HepG2 (cell line): ENCODE results near the gene UNC13D. TPM values are rescaled to one million over a fixed set of nuclear protein-coding genes. Genes with fewer than 3 reads are reported as not detected.
A peak's percentile ranks its signal among the peaks of the same experiment; 100 is the strongest.

Experiments used
- ARNT2 ChIP-seq: sonication (generic); formaldehyde crosslinking; IDR thresholded peaks from 2 replicates; pipeline ENCODE4 v1.8.0; 2022; ENCODE audit warnings: mild to moderate bottlenecking, low read depth, missing genetic modification reagents, moderate library complexity
- CCAR2 ChIP-seq: fragments of 200-400 bp; formaldehyde crosslinking; optimal IDR thresholded peaks from 2 replicates; pipeline ENCODE3; 2018; ENCODE audit warnings: low read depth, mild to moderate bottlenecking, low read length, moderate library complexity
- HNRNPK ChIP-seq: fragments of 200-400 bp; formaldehyde crosslinking; IDR thresholded peaks from 2 replicates; pipeline ENCODE4 v1.6.1; 2018; ENCODE audit warnings: low read length, low read depth, moderate library complexity, mild to moderate bottlenecking; ENCODE audit not compliant: poor library complexity, severe bottlenecking
- KDM5A ChIP-seq: fragments of 200-600 bp; sonication (generic); IDR thresholded peaks from 2 replicates; pipeline ENCODE4 v1.7.0; 2018; ENCODE audit warnings: antibody characterized with exemption, mild to moderate bottlenecking, low read length, borderline replicate concordance
- MEIS1 ChIP-seq: sonication (generic); formaldehyde crosslinking; IDR thresholded peaks from 2 replicates; pipeline ENCODE4 v1.9.0; 2021; ENCODE audit warnings: mild to moderate bottlenecking, missing genetic modification reagents, moderate library complexity, borderline replicate concordance
- NFATC3 ChIP-seq: sonication (generic); formaldehyde crosslinking; IDR thresholded peaks from 2 replicates; pipeline ENCODE4 v1.5.1; 2020; ENCODE audit warnings: mild to moderate bottlenecking, missing genetic modification reagents
- SRSF1 ChIP-seq: fragments of 200-400 bp; formaldehyde crosslinking; optimal IDR thresholded peaks from 2 replicates; pipeline ENCODE3; 2017; ENCODE audit warnings: mild to moderate bottlenecking, low read depth, low read length, moderate library complexity
- ZBTB8A ChIP-seq: sonication (generic); formaldehyde crosslinking; IDR thresholded peaks from 2 replicates; pipeline ENCODE4 v1.4.0; 2020; ENCODE audit warnings: mild to moderate bottlenecking, low read depth, missing genetic modification reagents, borderline replicate concordance
- ZMAT3 ChIP-seq: sonication (generic); formaldehyde crosslinking; conservative IDR thresholded peaks from 2 replicates; pipeline ENCODE4 v1.7.0; 2021; ENCODE audit warnings: missing genetic modification reagents
- ZNF121 ChIP-seq: sonication (generic); formaldehyde crosslinking; IDR thresholded peaks from 2 replicates; pipeline ENCODE4 v1.5.0; 2020; ENCODE audit warnings: mild to moderate bottlenecking, missing genetic modification reagents
- ZNF570 ChIP-seq: sonication (generic); formaldehyde crosslinking; IDR thresholded peaks from 2 replicates; pipeline ENCODE4 v1.4.0; 2020; ENCODE audit warnings: mild to moderate bottlenecking, missing genetic modification reagents, borderline replicate concordance
- ZNF589 ChIP-seq: sonication (generic); formaldehyde crosslinking; conservative IDR thresholded peaks from 2 replicates; pipeline ENCODE4 v1.8.0; 2022; ENCODE audit warnings: mild to moderate bottlenecking, moderate library complexity, missing genetic modification reagents
- polyA plus RNA-seq, 8 experiments: library from polyadenylated mRNA; depleted of rRNA in 3 of 8; stranded (reverse) in 7 of 8; unstranded in 1 of 8; fragments of >200 nt; fragmentation: Illumina TruSeq in 4 of 8; extraction: Trizol in 4 of 8; gene quantifications; 2 replicates each; pipeline versions ENCODE4 v1.2.1 to v1.2.3, GENCODE V29; 2011 to 2016; ENCODE audit warnings: low read depth in 4 of 8, missing spikeins in 1 of 8, mixed read lengths in 1 of 8; ENCODE audit not compliant: insufficient read depth in 1 of 8
- total RNA-seq, 5 experiments: library from RNA; depleted of rRNA; stranded (reverse); fragments of >200 nt; fragmentation: Illumina TruSeq; extraction: Trizol; gene quantifications; 2 replicates each; pipeline ENCODE4 v1.2.3, GENCODE V29; 2016; ENCODE audit warnings: low read depth in 1 of 5
- TF ChIP-seq, protein P1 (sequence below): sonication (generic); formaldehyde crosslinking; IDR thresholded peaks from 2 replicates; pipeline ENCODE4 v1.4.0; 2020; ENCODE audit warnings: missing genetic modification reagents
- TF ChIP-seq, protein P2 (sequence below): sonication (generic); formaldehyde crosslinking; IDR thresholded peaks from 2 replicates; pipeline ENCODE4 v1.4.0; 2020; ENCODE audit warnings: missing genetic modification reagents
- TF ChIP-seq, protein P3 (sequence below): sonication (generic); formaldehyde crosslinking; IDR thresholded peaks from 2 replicates; pipeline ENCODE4 v1.8.1; 2023; ENCODE audit warnings: mild to moderate bottlenecking, missing genetic modification reagents
- TF ChIP-seq, protein P4 (sequence below): sonication (generic); formaldehyde crosslinking; conservative IDR thresholded peaks from 2 replicates; pipeline ENCODE4 v1.8.1; 2023; ENCODE audit warnings: missing genetic modification reagents

UNC13D gene
- total and polyA plus RNA-seq, 2 of the 13 experiments (the other 11 are each of a cell fraction or from before 2014, with no cell fraction given) = 29.7 to 42.7 TPM

DNA sequence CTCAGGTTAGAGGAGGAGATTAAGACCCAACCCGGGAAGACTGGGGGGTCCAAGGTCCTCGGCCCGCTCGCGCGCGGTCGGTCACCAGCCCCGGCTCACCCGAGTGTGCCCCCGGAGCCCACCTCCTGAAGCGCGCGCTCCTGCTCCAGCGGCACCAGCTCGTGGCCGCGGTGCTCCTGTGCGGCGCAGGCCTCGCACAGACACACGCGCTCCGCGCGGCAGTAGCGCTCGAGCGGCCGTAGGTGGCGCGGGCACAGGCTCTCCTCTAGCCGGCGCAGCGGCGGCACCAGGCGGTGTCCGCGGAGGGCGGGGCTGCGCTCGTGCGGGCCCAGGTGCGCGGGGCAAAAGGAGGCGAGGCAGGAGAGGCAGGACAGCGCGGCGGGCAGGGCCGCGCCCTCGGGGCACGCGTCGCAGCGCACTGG lies 33.6 kb upstream of the UNC13D start (continued):
- 0 out of 2 replicates have a peak, but pooled peaks have one; percentile 12 for TF ChIP-seq ZBTB8A (CRISPR knock-in tag)
- TF ChIP-seq, protein P1, sequence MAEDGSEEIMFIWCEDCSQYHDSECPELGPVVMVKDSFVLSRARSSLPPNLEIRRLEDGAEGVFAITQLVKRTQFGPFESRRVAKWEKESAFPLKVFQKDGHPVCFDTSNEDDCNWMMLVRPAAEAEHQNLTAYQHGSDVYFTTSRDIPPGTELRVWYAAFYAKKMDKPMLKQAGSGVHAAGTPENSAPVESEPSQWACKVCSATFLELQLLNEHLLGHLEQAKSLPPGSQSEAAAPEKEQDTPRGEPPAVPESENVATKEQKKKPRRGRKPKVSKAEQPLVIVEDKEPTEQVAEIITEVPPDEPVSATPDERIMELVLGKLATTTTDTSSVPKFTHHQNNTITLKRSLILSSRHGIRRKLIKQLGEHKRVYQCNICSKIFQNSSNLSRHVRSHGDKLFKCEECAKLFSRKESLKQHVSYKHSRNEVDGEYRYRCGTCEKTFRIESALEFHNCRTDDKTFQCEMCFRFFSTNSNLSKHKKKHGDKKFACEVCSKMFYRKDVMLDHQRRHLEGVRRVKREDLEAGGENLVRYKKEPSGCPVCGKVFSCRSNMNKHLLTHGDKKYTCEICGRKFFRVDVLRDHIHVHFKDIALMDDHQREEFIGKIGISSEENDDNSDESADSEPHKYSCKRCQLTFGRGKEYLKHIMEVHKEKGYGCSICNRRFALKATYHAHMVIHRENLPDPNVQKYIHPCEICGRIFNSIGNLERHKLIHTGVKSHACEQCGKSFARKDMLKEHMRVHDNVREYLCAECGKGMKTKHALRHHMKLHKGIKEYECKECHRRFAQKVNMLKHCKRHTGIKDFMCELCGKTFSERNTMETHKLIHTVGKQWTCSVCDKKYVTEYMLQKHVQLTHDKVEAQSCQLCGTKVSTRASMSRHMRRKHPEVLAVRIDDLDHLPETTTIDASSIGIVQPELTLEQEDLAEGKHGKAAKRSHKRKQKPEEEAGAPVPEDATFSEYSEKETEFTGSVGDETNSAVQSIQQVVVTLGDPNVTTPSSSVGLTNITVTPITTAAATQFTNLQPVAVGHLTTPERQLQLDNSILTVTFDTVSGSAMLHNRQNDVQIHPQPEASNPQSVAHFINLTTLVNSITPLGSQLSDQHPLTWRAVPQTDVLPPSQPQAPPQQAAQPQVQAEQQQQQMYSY (CRISPR knock-in tag) = no peak; the same call in 1 of the 2 replicates
- TF ChIP-seq, protein P2, sequence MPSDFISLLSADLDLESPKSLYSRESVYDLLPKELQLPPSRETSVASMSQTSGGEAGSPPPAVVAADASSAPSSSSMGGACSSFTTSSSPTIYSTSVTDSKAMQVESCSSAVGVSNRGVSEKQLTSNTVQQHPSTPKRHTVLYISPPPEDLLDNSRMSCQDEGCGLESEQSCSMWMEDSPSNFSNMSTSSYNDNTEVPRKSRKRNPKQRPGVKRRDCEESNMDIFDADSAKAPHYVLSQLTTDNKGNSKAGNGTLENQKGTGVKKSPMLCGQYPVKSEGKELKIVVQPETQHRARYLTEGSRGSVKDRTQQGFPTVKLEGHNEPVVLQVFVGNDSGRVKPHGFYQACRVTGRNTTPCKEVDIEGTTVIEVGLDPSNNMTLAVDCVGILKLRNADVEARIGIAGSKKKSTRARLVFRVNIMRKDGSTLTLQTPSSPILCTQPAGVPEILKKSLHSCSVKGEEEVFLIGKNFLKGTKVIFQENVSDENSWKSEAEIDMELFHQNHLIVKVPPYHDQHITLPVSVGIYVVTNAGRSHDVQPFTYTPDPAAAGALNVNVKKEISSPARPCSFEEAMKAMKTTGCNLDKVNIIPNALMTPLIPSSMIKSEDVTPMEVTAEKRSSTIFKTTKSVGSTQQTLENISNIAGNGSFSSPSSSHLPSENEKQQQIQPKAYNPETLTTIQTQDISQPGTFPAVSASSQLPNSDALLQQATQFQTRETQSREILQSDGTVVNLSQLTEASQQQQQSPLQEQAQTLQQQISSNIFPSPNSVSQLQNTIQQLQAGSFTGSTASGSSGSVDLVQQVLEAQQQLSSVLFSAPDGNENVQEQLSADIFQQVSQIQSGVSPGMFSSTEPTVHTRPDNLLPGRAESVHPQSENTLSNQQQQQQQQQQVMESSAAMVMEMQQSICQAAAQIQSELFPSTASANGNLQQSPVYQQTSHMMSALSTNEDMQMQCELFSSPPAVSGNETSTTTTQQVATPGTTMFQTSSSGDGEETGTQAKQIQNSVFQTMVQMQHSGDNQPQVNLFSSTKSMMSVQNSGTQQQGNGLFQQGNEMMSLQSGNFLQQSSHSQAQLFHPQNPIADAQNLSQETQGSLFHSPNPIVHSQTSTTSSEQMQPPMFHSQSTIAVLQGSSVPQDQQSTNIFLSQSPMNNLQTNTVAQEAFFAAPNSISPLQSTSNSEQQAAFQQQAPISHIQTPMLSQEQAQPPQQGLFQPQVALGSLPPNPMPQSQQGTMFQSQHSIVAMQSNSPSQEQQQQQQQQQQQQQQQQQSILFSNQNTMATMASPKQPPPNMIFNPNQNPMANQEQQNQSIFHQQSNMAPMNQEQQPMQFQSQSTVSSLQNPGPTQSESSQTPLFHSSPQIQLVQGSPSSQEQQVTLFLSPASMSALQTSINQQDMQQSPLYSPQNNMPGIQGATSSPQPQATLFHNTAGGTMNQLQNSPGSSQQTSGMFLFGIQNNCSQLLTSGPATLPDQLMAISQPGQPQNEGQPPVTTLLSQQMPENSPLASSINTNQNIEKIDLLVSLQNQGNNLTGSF (CRISPR knock-in tag) = no peak
- TF ChIP-seq, protein P3, sequence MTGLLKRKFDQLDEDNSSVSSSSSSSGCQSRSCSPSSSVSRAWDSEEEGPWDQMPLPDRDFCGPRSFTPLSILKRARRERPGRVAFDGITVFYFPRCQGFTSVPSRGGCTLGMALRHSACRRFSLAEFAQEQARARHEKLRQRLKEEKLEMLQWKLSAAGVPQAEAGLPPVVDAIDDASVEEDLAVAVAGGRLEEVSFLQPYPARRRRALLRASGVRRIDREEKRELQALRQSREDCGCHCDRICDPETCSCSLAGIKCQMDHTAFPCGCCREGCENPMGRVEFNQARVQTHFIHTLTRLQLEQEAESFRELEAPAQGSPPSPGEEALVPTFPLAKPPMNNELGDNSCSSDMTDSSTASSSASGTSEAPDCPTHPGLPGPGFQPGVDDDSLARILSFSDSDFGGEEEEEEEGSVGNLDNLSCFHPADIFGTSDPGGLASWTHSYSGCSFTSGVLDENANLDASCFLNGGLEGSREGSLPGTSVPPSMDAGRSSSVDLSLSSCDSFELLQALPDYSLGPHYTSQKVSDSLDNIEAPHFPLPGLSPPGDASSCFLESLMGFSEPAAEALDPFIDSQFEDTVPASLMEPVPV = 0 out of 2 replicates have a peak, but pooled peaks have one; percentile 12
- TF ChIP-seq CCAR2 = no peak
- TF ChIP-seq ZNF589 (CRISPR knock-in tag) = peak; percentile 44; the same call in 1 of the 2 replicates
- TF ChIP-seq NFATC3 (CRISPR knock-in tag) = no peak
- TF ChIP-seq MEIS1 (CRISPR knock-in tag) = peak; percentile 32; the same call in 1 of the 2 replicates
- TF ChIP-seq ARNT2 (CRISPR knock-in tag) = peak; percentile 92
- TF ChIP-seq KDM5A = no peak
- TF ChIP-seq ZNF121 (CRISPR knock-in tag) = peak; percentile 97
- no peak for TF ChIP-seq SRSF1
- TF ChIP-seq HNRNPK = peak; percentile 70
- TF ChIP-seq ZNF570 (CRISPR knock-in tag) = peak; percentile 22; the same call in 1 of the 2 replicates
- TF ChIP-seq ZMAT3 (CRISPR knock-in tag) = no peak; the same call in 1 of the 2 replicates
- TF ChIP-seq, protein P4, sequence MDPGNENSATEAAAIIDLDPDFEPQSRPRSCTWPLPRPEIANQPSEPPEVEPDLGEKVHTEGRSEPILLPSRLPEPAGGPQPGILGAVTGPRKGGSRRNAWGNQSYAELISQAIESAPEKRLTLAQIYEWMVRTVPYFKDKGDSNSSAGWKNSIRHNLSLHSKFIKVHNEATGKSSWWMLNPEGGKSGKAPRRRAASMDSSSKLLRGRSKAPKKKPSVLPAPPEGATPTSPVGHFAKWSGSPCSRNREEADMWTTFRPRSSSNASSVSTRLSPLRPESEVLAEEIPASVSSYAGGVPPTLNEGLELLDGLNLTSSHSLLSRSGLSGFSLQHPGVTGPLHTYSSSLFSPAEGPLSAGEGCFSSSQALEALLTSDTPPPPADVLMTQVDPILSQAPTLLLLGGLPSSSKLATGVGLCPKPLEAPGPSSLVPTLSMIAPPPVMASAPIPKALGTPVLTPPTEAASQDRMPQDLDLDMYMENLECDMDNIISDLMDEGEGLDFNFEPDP (CRISPR knock-in tag) = no peak; the same call in 1 of the 2 replicates
